Thymus (tissue), 11 donors: ENCODE results near the gene NF1. TPM values are rescaled to one million over a fixed set of nuclear protein-coding genes. Genes with fewer than 3 reads are reported as not detected.

Experiments used
- DNase-seq, 9 donors: peaks; one replicate each; pipeline ENCODE4 v3.0.0-alpha.2; 2013; ENCODE audit warnings: low spot score in 9 of 9, low read depth in 6 of 9, missing footprints in 1 of 9
- H3K27ac ChIP-seq, 2 donors: one replicate each; pipeline ENCODE4 v1.5.1; 2013; ENCODE audit warnings: control low read depth in 1 of 2, low read depth in 1 of 2, low read length in 1 of 2, mild to moderate bottlenecking in 1 of 2, moderate library complexity in 1 of 2
- H3K27me3 ChIP-seq, 2 donors: one replicate each; pipeline ENCODE4 v1.5.1; 2013; ENCODE audit warnings: low read length in 1 of 2; ENCODE audit not compliant: control insufficient read depth in 2 of 2, insufficient read depth in 1 of 2
- H3K36me3 ChIP-seq, 2 donors: one replicate each; pipeline ENCODE4 v1.5.1; 2013; ENCODE audit warnings: low read length in 1 of 2, mild to moderate bottlenecking in 1 of 2, moderate library complexity in 1 of 2; ENCODE audit not compliant: control insufficient read depth in 2 of 2, insufficient read depth in 2 of 2
- H3K4me1 ChIP-seq, 2 donors: one replicate each; pipeline ENCODE4 v1.5.1; 2013; ENCODE audit warnings: low read length in 2 of 2; ENCODE audit not compliant: control insufficient read depth in 2 of 2, insufficient read depth in 2 of 2
- H3K4me3 ChIP-seq, 2 donors: one replicate each; pipeline ENCODE4 v1.5.1; 2013; ENCODE audit warnings: low read length in 2 of 2, control low read depth in 1 of 2, mild to moderate bottlenecking in 1 of 2
- H3K9me3 ChIP-seq, 2 donors: one replicate each; pipeline ENCODE4 v1.5.1; 2013; ENCODE audit warnings: low read length in 1 of 2, mild to moderate bottlenecking in 1 of 2; ENCODE audit not compliant: control insufficient read depth in 2 of 2, insufficient read depth in 1 of 2
- WGBS: extraction: QIAGEN DNeasy Blood & Tissue Kit; methylation state at CpG from one replicate; pipeline ENCODE4 v1.1.7; 2013; 5-methylcytosine and 5-hydroxymethylcytosine counted together
- polyA plus RNA-seq: library from polyadenylated mRNA; stranded (reverse); fragments of 200-250 nt; gene quantifications from one replicate; pipeline ENCODE4 v1.2.3, GENCODE V29; 2013
- total RNA-seq: library from RNA; stranded (reverse); fragments of 120-200 nt; gene quantifications from one replicate; pipeline ENCODE4 v1.2.4, GENCODE V29; 2013
- donor health status: healthy.

Gene NF1
- total and polyA plus RNA-seq, 2 donors, result 10.3 to 16.6 TPM

- no peak within 1 kb of the TSS for H3K27ac ChIP-seq
- under 1% methylated on average over 69 of the region's 69 CpGs for WGBS
- peak in 4 of 9 donors; percentile 13 to 33 (median 22) for DNase-seq
- H3K4me1 ChIP-seq, result peaks cover 4 to 9% of the 10 kb centered on the region in 2 donors
- no peaks in the 10 kb centered on the region for H3K36me3 ChIP-seq
- H3K9me3 ChIP-seq, result peaks cover 0 to 7% of the 10 kb centered on the region in 2 donors
- H3K4me3 ChIP-seq, result peak within 1 kb of the TSS; percentile 20 to 57
- H3K27me3 ChIP-seq, result peaks cover 42 to 68% of the 10 kb centered on the region in 2 donors
These were observed 296.7 kb downstream of the NF1 start, which contains the start of gene RAB11FIP4 for GRCh38 chr17:31391496-31391949. TSS of gene RAB11FIP4 (plus strand) at chr17:31391675. CDS start at chr17:31391853, 178 bp downstream.

GRCh38 chr17:31392002-31392855 is 297.5 kb downstream of the NF1 start:
- peaks cover 0 to 7% of the 10 kb centered on the region in 2 donors for H3K9me3 ChIP-seq
- H3K27ac ChIP-seq, result no peak overlapping the region
- no peak for DNase-seq
- peaks cover 42 to 74% of the 10 kb centered on the region in 2 donors for H3K27me3 ChIP-seq
- H3K36me3 ChIP-seq, result no peaks in the 10 kb centered on the region
- peaks cover 4 to 9% of the 10 kb centered on the region in 2 donors for H3K4me1 ChIP-seq
- peak overlapping the region in 1 of 2 donors; percentile 57 for H3K4me3 ChIP-seq
- WGBS, result 25% methylated on average over 52 of the region's 52 CpGs

GRCh38 chr17:31392856-31393748 is 298.3 kb downstream of the NF1 start:
- H3K9me3 ChIP-seq, result peaks cover 0 to 7% of the 10 kb centered on the region in 2 donors
- peaks cover 4 to 9% of the 10 kb centered on the region in 2 donors for H3K4me1 ChIP-seq
- H3K27me3 ChIP-seq, result peaks cover 42 to 78% of the 10 kb centered on the region in 2 donors
- DNase-seq, result no peak
- H3K4me3 ChIP-seq, result no peak overlapping the region
- no peaks in the 10 kb centered on the region for H3K36me3 ChIP-seq
- H3K27ac ChIP-seq, result no peak overlapping the region
- WGBS, result 87% methylated on average over 17 of the region's 17 CpGs

- H3K4me3 ChIP-seq, result no peak overlapping the region
- H3K4me1 ChIP-seq, result peaks cover 4 to 9% of the 10 kb centered on the region in 2 donors
- 94% methylated on average over 7 of the region's 7 CpGs for WGBS
- no peaks in the 10 kb centered on the region for H3K36me3 ChIP-seq
- H3K9me3 ChIP-seq, result peaks cover 0 to 7% of the 10 kb centered on the region in 2 donors
- no peak for DNase-seq
- H3K27me3 ChIP-seq, result peaks cover 42 to 75% of the 10 kb centered on the region in 2 donors
- H3K27ac ChIP-seq, result no peak overlapping the region
These were observed 299.0 kb downstream of the NF1 start for GRCh38 chr17:31393749-31394146.

- peaks cover 4 to 9% of the 10 kb centered on the region in 2 donors for H3K4me1 ChIP-seq
- DNase-seq, result peak; percentile 45 to 86 (median 60)
- WGBS, result 17% methylated on average over 11 of the region's 11 CpGs
- H3K36me3 ChIP-seq, result no peaks in the 10 kb centered on the region
- H3K9me3 ChIP-seq, result peaks cover 0 to 7% of the 10 kb centered on the region in 2 donors
- no peak overlapping the region for H3K4me3 ChIP-seq
- H3K27ac ChIP-seq, result no peak overlapping the region
- peaks cover 41 to 69% of the 10 kb centered on the region in 2 donors for H3K27me3 ChIP-seq
These were observed 299.8 kb downstream of the NF1 start for GRCh38 chr17:31394544-31394943.

GRCh38 chr17:31397256-31397939 is 302.6 kb downstream of the NF1 start:
- 92% methylated on average over 8 of the region's 8 CpGs for WGBS

GRCh38 chr17:31398381-31399311 is 303.9 kb downstream of the NF1 start:
- H3K36me3 ChIP-seq, result no peaks in the 10 kb centered on the region
- WGBS, result 87% methylated on average over 21 of the region's 21 CpGs
- H3K4me1 ChIP-seq, result no peaks in the 10 kb centered on the region
- no peaks in the 10 kb centered on the region for H3K9me3 ChIP-seq
- H3K4me3 ChIP-seq, result no peak overlapping the region
- no peak overlapping the region for H3K27ac ChIP-seq
- peaks cover 3 to 33% of the 10 kb centered on the region in 2 donors for H3K27me3 ChIP-seq
- no peak for DNase-seq

More at GRCh38 chr17:31397256-31397939, 302.6 kb downstream of the NF1 start:
- H3K9me3 ChIP-seq, result peaks cover 0 to 7% of the 10 kb centered on the region in 2 donors
- H3K4me1 ChIP-seq, result peaks cover 0 to under 1% of the 10 kb centered on the region in 2 donors
- no peaks in the 10 kb centered on the region for H3K36me3 ChIP-seq
- no peak overlapping the region for H3K4me3 ChIP-seq
- peaks cover 16 to 45% of the 10 kb centered on the region in 2 donors for H3K27me3 ChIP-seq
- no peak overlapping the region for H3K27ac ChIP-seq
- no peak for DNase-seq
